K562 (cell line): Measurements from ENCODE around the gene TSTD1. TPM values are rescaled to one million over a fixed set of nuclear protein-coding genes. Genes with fewer than 3 reads are reported as not detected.

Source experiments
- C11orf30 ChIP-seq: fragments of 450-650 bp; IDR thresholded peaks from 2 replicates; pipeline ENCODE4 v1.6.1; 2016; ENCODE audit warnings: low read depth, mild to moderate bottlenecking
- CBFA2T3 ChIP-seq: fragments of 450-650 bp; IDR thresholded peaks from 2 replicates; pipeline ENCODE4 v1.6.1; 2017
- CBFB ChIP-seq: sonication (generic); formaldehyde crosslinking; IDR thresholded peaks from 2 replicates; pipeline ENCODE4 v1.4.0; 2020; ENCODE audit warnings: mild to moderate bottlenecking, missing genetic modification reagents
- CEBPG ChIP-seq, 3 experiments: fragments of 200-800 bp in 1 of 3; sonication (Bioruptor generic) in 1 of 3; sonication (generic) in 1 of 3; formaldehyde crosslinking in 1 of 3; IDR thresholded peaks in 2 of 3; conservative IDR thresholded peaks in 1 of 3; 2 replicates each; pipeline versions ENCODE4 v1.6.1 to v1.8.0; 2016 to 2022; ENCODE audit warnings: missing compliant biosample characterization in 2 of 3, missing genetic modification characterization in 2 of 3, mild to moderate bottlenecking in 1 of 3, missing genetic modification reagents in 1 of 3
- CGGBP1 ChIP-seq: fragments of 250-450 bp; sonication (Bioruptor Pico); IDR thresholded peaks from 2 replicates; pipeline ENCODE4 v1.9.0; 2021; ENCODE audit warnings: mild to moderate bottlenecking
- DDX20 ChIP-seq: fragments of 450-650 bp; IDR thresholded peaks from 2 replicates; pipeline ENCODE4 v1.6.1; 2016; ENCODE audit warnings: missing genetic modification characterization, low read depth, mild to moderate bottlenecking, missing compliant biosample characterization, moderate library complexity
- ELF2 ChIP-seq: fragments of 250-450 bp; sonication (Bioruptor Pico); IDR thresholded peaks from 2 replicates; pipeline ENCODE4 v1.5.0; 2021; ENCODE audit warnings: mild to moderate bottlenecking
- FOXA3 ChIP-seq, 2 experiments: fragments of 450-650 bp in 1 of 2; sonication (generic) in 1 of 2; formaldehyde crosslinking; IDR thresholded peaks in 1 of 2; conservative IDR thresholded peaks in 1 of 2; 2 replicates each; pipeline versions ENCODE4 v1.4.0 to v1.8.0; 2020 to 2022; ENCODE audit warnings: mild to moderate bottlenecking in 2 of 2, missing genetic modification reagents in 1 of 2
- KDM4B ChIP-seq, 2 experiments: fragments of 450-650 bp in 1 of 2; sonication (generic) in 1 of 2; IDR thresholded peaks; 2 replicates each; pipeline ENCODE4 v1.6.1; 2016 to 2017; ENCODE audit warnings: borderline replicate concordance in 2 of 2, antibody characterized with exemption in 1 of 2, low read depth in 1 of 2, mild to moderate bottlenecking in 1 of 2
- MTA2 ChIP-seq: fragments of 450-650 bp; IDR thresholded peaks from 2 replicates; pipeline ENCODE4 v1.6.1; 2016; ENCODE audit warnings: low read depth
- MTA3 ChIP-seq: fragments of 450-650 bp; formaldehyde crosslinking; IDR thresholded peaks from 2 replicates; pipeline ENCODE4 v1.6.1; 2017; ENCODE audit warnings: mild to moderate bottlenecking, borderline replicate concordance
- NCOR1 ChIP-seq: fragments of 450-650 bp; IDR thresholded peaks from 2 replicates; pipeline ENCODE4 v1.6.1; 2016; ENCODE audit warnings: mild to moderate bottlenecking, moderate library complexity
- PHF21A ChIP-seq: fragments of 450-650 bp; IDR thresholded peaks from 2 replicates; pipeline ENCODE4 v1.6.1; 2017; ENCODE audit warnings: low read depth, borderline replicate concordance
- POLR2AphosphoS2 ChIP-seq: IDR thresholded peaks from 2 replicates; pipeline ENCODE4 v1.6.1; 2012; ENCODE audit warnings: low read length, improper control_type of control experiment
- RAD21 ChIP-seq, 2 experiments: fragments of 250-450 bp in 1 of 2; fragments of 450-650 bp in 1 of 2; sonication (Bioruptor Pico) in 1 of 2; formaldehyde crosslinking in 1 of 2; IDR thresholded peaks in 1 of 2; conservative IDR thresholded peaks in 1 of 2; 2 replicates each; pipeline versions ENCODE4 v1.4.0 to v1.8.0; 2020 to 2022; ENCODE audit warnings: mild to moderate bottlenecking in 2 of 2, moderate library complexity in 1 of 2
- SAP30 ChIP-seq: fragments of 200-600 bp; sonication (generic); IDR thresholded peaks from 2 replicates; pipeline ENCODE4 v1.6.1; 2012; ENCODE audit warnings: borderline replicate concordance, low read depth, mild to moderate bottlenecking, moderate library complexity, low read length, control low read depth, inconsistent platforms; ENCODE audit not compliant: insufficient read depth, poor library complexity, severe bottlenecking
- SREBF1 ChIP-seq: fragments of 150-350 bp; IDR thresholded peaks from 2 replicates; pipeline ENCODE4 v1.6.1; 2014; ENCODE audit warnings: antibody characterized with exemption, low read depth, low read length, borderline replicate concordance
- TAF1 ChIP-seq: IDR thresholded peaks from 2 replicates; pipeline ENCODE4 v1.6.1; 2011; ENCODE audit warnings: mild to moderate bottlenecking, low read length, moderate library complexity; ENCODE audit not compliant: insufficient read depth, control insufficient read depth, severe bottlenecking; ENCODE audit errors: extremely low read depth
- TCFL5 ChIP-seq: fragments of 250-450 bp; sonication (Bioruptor Pico); conservative IDR thresholded peaks from 2 replicates; pipeline ENCODE4 v1.6.1; 2021; ENCODE audit warnings: mild to moderate bottlenecking, moderate library complexity, matching md5 sums
- ZC3H8 ChIP-seq: fragments of 450-650 bp; IDR thresholded peaks from 2 replicates; pipeline ENCODE4 v1.6.1; 2017
- ZNF197 ChIP-seq: fragments of 200-800 bp; sonication (Bioruptor generic); IDR thresholded peaks from 2 replicates; pipeline ENCODE4 v1.6.1; 2016; ENCODE audit warnings: low read depth, missing genetic modification characterization, missing compliant biosample characterization
- ZNF507 ChIP-seq: conservative IDR thresholded peaks from 2 replicates; pipeline ENCODE4 v1.6.1; 2017; ENCODE audit warnings: missing genetic modification characterization, missing compliant biosample characterization
- ZNF561 ChIP-seq: fragments of 450-650 bp; formaldehyde crosslinking; conservative IDR thresholded peaks from 2 replicates; pipeline ENCODE4 v1.4.0; 2020; ENCODE audit warnings: mild to moderate bottlenecking, moderate library complexity
- ZZZ3 ChIP-seq: fragments of 450-650 bp; IDR thresholded peaks from 2 replicates; pipeline ENCODE4 v1.6.1; 2016; ENCODE audit warnings: antibody characterized with exemption, mild to moderate bottlenecking, moderate library complexity
- polyA plus RNA-seq, 8 experiments: library from polyadenylated mRNA; depleted of rRNA in 4 of 8; stranded (reverse) in 5 of 8; unstranded in 3 of 8; fragments of >200 nt; fragmentation: Nextera tagmentation in 2 of 8; fragmentation: Illumina TruSeq in 1 of 8; extraction: Ambion mirVana in 2 of 8; extraction: Trizol in 1 of 8; gene quantifications; 2 replicates each; pipeline versions ENCODE4 v1.2.1 to v1.2.3, GENCODE V29; 2011 to 2014; ENCODE audit warnings: inconsistent platforms in 1 of 8, missing spikeins in 1 of 8
- total RNA-seq, 7 experiments: library from RNA; depleted of rRNA in 6 of 7; stranded (reverse); fragments of >200 nt in 6 of 7; fragmentation: Illumina TruSeq in 2 of 7; extraction: Trizol in 2 of 7; gene quantifications; 2 replicates each; pipeline versions ENCODE4 v1.2.1 to v1.2.3, GENCODE V29; 2011 to 2021; ENCODE audit warnings: low replicate concordance in 1 of 7
- TF ChIP-seq, protein P1 (sequence below): sonication (generic); formaldehyde crosslinking; IDR thresholded peaks from 2 replicates; pipeline ENCODE4 v1.8.0; 2022; ENCODE audit warnings: mild to moderate bottlenecking, low read depth, missing genetic modification reagents
- TF ChIP-seq, protein P2 (sequence below): fragments of 450-650 bp; formaldehyde crosslinking; IDR thresholded peaks from 2 replicates; pipeline ENCODE4 v1.4.0; 2022; ENCODE audit warnings: mild to moderate bottlenecking, moderate library complexity

TSTD1 gene
- total and polyA plus RNA-seq, 9 of the 15 experiments (the other 6 are each of a cell fraction or from before 2014, with no cell fraction given) = 0.23 to 0.53 TPM; not detected in 7

DNA sequence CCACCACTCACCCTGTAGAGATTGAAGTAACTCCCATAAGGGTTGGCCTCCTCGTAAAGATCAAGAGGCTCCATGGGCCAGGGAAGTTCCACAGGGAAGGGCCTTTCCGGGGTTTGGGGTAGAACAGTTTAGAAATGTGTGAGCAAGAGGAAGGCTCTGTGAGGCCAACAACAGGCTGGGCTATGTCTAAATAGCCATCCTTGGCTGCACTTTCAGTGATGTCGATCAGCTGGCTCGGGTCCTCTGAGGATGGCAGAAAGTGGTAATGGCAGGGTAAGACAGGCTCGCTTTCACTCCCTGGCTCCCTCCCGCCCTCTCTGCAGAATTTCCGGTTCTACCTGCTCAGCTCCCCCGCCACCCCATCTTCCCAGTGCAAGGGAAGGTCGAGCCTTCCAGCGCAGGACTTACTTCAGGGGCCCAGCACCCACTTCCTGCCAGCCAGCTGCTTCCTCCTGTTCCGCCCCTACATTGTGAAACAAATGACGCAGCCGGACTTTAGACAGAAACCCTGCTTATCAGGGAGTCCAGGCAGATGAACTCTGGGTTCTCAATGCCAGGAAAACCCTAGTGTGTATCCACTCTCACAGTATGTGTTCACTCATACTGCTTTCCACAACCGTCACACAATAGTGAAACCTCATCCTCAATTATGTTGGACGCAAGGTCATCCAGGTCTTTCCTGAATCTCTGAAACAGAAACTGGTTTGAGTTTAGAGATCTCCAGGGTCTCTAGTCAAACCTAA, 25.1 kb downstream of the TSTD1 start (continued):
- TF ChIP-seq SREBF1 (no peak), PHF21A (peak; percentile 46; the same call in 1 of the 2 replicates), SAP30 (peak; percentile 49), C11orf30 (peak; percentile 48; the same call in 1 of the 2 replicates), ZNF507 (tag) (no peak), FOXA3 (CRISPR knock-in tag; conservative IDR thresholded peaks at IDR 0.05 in 1 of 2, IDR thresholded peaks at IDR 0.05 in 1 of 2) (no peak), POLR2AphosphoS2 (no peak), MTA3 (peak; percentile 89), KDM4B (IDR thresholded peaks at IDR 0.05; ENCODE audit: borderline replicate concordance in 2 of 2, low read depth in 1 of 2) (peak in 1 of 2 experiments; percentile 67; a peak in 1 of 4 replicates), CBFB (CRISPR knock-in tag) (peak; percentile 59; the same call in 1 of the 2 replicates), CGGBP1 (CRISPR knock-in tag) (no peak), RAD21 (CRISPR knock-in tag; conservative IDR thresholded peaks at IDR 0.05 in 1 of 2, IDR thresholded peaks at IDR 0.05 in 1 of 2) (0 out of 4 replicates have a peak, but pooled peaks of 1 of the 2 experiments have one; percentile 18), TAF1 (peak; percentile 69), NCOR1 (peak; percentile 92), ZNF561 (CRISPR knock-in tag) (no peak), ELF2 (peak; percentile 59; the same call in 1 of the 2 replicates), CEBPG (CRISPR knock-in tag; IDR thresholded peaks at IDR 0.05) (peak; percentile 91), CEBPG (tag; conservative IDR thresholded peaks at IDR 0.05 in 1 of 2, IDR thresholded peaks at IDR 0.05 in 1 of 2) (peak; percentile 90 to 92), MTA2 (peak; percentile 75), ZNF197 (CRISPR knock-in tag) (peak; percentile 31; the same call in 1 of the 2 replicates), TCFL5 (CRISPR knock-in tag) (no peak), DDX20 (0 out of 2 replicates have a peak, but pooled peaks have one; percentile 28), CBFA2T3 (peak; percentile 96), ZC3H8 (no peak), ZZZ3 (no peak)
- TF ChIP-seq, protein P1, sequence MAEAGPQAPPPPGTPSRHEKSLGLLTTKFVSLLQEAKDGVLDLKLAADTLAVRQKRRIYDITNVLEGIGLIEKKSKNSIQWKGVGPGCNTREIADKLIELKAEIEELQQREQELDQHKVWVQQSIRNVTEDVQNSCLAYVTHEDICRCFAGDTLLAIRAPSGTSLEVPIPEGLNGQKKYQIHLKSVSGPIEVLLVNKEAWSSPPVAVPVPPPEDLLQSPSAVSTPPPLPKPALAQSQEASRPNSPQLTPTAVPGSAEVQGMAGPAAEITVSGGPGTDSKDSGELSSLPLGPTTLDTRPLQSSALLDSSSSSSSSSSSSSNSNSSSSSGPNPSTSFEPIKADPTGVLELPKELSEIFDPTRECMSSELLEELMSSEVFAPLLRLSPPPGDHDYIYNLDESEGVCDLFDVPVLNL (CRISPR knock-in tag) = no peak
- TF ChIP-seq, protein P2, sequence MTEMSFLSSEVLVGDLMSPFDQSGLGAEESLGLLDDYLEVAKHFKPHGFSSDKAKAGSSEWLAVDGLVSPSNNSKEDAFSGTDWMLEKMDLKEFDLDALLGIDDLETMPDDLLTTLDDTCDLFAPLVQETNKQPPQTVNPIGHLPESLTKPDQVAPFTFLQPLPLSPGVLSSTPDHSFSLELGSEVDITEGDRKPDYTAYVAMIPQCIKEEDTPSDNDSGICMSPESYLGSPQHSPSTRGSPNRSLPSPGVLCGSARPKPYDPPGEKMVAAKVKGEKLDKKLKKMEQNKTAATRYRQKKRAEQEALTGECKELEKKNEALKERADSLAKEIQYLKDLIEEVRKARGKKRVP (CRISPR knock-in tag) = peak; percentile 44; the same call in 1 of the 2 replicates
